Myocyte (in vitro differentiated cells): Measurements from ENCODE around the gene MICAL2. TPM values are rescaled to one million over a fixed set of nuclear protein-coding genes. Genes with fewer than 3 reads are reported as not detected.

Experiments
- DNase-seq: peaks from one replicate; pipeline ENCODE4 v3.0.0-alpha.2; 2012; ENCODE audit warnings: low read depth
- total RNA-seq: library from RNA; depleted of rRNA; stranded (reverse); fragments of >200 nt; gene quantifications from 2 replicates; pipeline ENCODE4 v1.2.3, GENCODE V29; 2014

MICAL2 gene
- total RNA-seq, 1 donor from 2014 or later, result 14.7 TPM

- DNase-seq, result no peak
These were observed 159.2 kb downstream of the MICAL2 start for GRCh38 chr11:12269446-12270214.

- no peak for DNase-seq
These were observed 159.9 kb downstream of the MICAL2 start for GRCh38 chr11:12270215-12270797.

GRCh38 chr11:12270817-12271216 lies 160.4 kb downstream of the MICAL2 start:
- no peak for DNase-seq

GRCh38 chr11:12271241-12271640 lies 160.9 kb downstream of the MICAL2 start:
- DNase-seq, result no peak

- DNase-seq, result no peak
These were observed 161.5 kb downstream of the MICAL2 start for GRCh38 chr11:12271826-12272366.

- DNase-seq, result peak; percentile 56
These were observed 162.6 kb downstream of the MICAL2 start for GRCh38 chr11:12272821-12273617.

- no peak for DNase-seq
These were observed 163.2 kb downstream of the MICAL2 start for GRCh38 chr11:12273618-12273995.

GRCh38 chr11:12274056-12274455 lies 163.7 kb downstream of the MICAL2 start:
- peak; percentile 5 for DNase-seq

GRCh38 chr11:12274558-12275197 lies 164.3 kb downstream of the MICAL2 start:
- DNase-seq, result peak; percentile 12

- no peak for DNase-seq
These were observed 165.4 kb downstream of the MICAL2 start for GRCh38 chr11:12275818-12276217.

- no peak for DNase-seq
These were observed 166.0 kb downstream of the MICAL2 start for GRCh38 chr11:12276356-12276755.

- DNase-seq, result peak; percentile 31
These were observed 166.6 kb downstream of the MICAL2 start for GRCh38 chr11:12276831-12277475.

GRCh38 chr11:12278766-12279671 lies 168.6 kb downstream of the MICAL2 start:
- no peak for DNase-seq

GRCh38 chr11:12279672-12280108 lies 169.3 kb downstream of the MICAL2 start:
- DNase-seq, result no peak

- no peak for DNase-seq
These were observed 169.9 kb downstream of the MICAL2 start for GRCh38 chr11:12280199-12280837.

GRCh38 chr11:12280838-12281565 lies 170.6 kb downstream of the MICAL2 start:
- no peak for DNase-seq

- peak; percentile 86 for DNase-seq
These were observed 171.4 kb downstream of the MICAL2 start for GRCh38 chr11:12281571-12282478.
